GM12874 (cell line): ENCODE measurements around the gene ELN.

Source experiments
- CTCF ChIP-seq: IDR thresholded peaks from 2 replicates; pipeline ENCODE4 v1.5.1; 2011; ENCODE audit warnings: low read depth, mild to moderate bottlenecking, control low read depth, low read length, moderate library complexity; ENCODE audit not compliant: insufficient read depth

ELN gene

GRCh38 chr7:74031403-74032190 lies 3.6 kb downstream of the ELN start:
- TF ChIP-seq CTCF = no peak

- TF ChIP-seq CTCF = no peak
Observed at GRCh38 chr7:74032191-74032490, 4.2 kb downstream of the ELN start.

GRCh38 chr7:74032624-74033371 lies 4.8 kb downstream of the ELN start:
- TF ChIP-seq CTCF = no peak

- no peak for TF ChIP-seq CTCF
Observed at GRCh38 chr7:74033372-74034311, 5.7 kb downstream of the ELN start.

- TF ChIP-seq CTCF = no peak
Observed at GRCh38 chr7:74037609-74038008, 9.6 kb downstream of the ELN start.

- no peak for TF ChIP-seq CTCF
Observed at GRCh38 chr7:74038194-74038961, 10.4 kb downstream of the ELN start.

- no peak for TF ChIP-seq CTCF
Observed at GRCh38 chr7:74039337-74039736, 11.4 kb downstream of the ELN start.
